HG03064 (cell line): ENCODE measurements around the gene ATXN1.

Experiments used
- ATAC-seq: cut with Tn5 transposase; IDR thresholded peaks from one replicate; pipeline ENCODE4 v1.9.1; 2021; ENCODE audit warnings: low read depth; ENCODE audit not compliant: unreplicated experiment

The ATXN1 gene

DNA sequence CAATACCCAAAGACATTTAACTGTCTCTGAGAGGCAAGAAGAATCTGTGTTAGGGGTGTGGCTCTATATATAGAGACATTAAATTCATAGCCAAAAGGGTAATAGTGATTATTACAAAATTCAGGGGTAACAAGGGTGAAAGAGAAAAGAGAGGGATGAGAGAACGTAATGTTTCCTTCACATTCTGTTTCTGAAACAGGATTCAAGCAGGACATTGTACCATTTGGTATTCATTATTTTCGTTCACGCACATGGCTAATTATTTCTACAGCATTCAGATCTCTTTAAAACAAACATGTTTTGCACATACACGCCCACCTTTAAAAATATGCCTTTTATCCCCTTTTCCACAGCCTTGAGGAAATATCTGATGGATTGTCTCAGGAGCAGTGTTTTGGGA is 400.1 kb downstream of the ATXN1 start:
- ATAC-seq, result no peak

GRCh38 chr6:16360365-16360764 is 400.9 kb downstream of the ATXN1 start:
- no peak for ATAC-seq

GRCh38 chr6:16359563-16359962 is 401.7 kb downstream of the ATXN1 start:
- ATAC-seq, result no peak

DNA sequence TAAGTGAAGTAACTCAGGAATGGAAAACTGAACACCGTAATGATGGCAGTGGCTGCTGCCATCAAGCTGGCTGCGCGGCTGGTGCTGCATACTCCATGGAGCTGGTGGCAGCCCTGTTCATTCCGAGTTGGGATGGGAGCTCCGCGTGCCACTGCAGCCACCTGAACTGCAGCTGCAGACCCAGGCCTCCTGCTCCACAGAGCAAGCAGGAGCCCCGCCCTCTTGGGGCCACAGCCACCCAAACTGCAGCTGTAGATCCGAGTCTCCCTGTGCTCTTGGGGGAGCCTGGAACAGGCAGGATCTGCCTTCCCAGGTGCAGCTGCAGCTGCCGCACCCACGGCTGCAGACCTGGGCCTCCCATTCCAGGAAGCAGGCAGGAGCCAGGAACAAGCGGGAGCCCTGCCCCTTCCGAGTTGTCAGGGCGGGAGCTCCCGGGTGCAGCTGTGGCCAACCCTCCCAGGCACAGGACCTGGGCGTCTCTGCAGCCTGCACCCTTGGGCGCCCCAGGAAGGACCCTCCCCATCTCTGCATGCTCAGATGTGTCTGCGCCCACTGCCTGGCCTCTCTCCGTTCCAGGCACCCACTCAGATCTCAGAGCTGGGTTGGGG is 402.6 kb downstream of the ATXN1 start:
- ATAC-seq, result no peak

DNA sequence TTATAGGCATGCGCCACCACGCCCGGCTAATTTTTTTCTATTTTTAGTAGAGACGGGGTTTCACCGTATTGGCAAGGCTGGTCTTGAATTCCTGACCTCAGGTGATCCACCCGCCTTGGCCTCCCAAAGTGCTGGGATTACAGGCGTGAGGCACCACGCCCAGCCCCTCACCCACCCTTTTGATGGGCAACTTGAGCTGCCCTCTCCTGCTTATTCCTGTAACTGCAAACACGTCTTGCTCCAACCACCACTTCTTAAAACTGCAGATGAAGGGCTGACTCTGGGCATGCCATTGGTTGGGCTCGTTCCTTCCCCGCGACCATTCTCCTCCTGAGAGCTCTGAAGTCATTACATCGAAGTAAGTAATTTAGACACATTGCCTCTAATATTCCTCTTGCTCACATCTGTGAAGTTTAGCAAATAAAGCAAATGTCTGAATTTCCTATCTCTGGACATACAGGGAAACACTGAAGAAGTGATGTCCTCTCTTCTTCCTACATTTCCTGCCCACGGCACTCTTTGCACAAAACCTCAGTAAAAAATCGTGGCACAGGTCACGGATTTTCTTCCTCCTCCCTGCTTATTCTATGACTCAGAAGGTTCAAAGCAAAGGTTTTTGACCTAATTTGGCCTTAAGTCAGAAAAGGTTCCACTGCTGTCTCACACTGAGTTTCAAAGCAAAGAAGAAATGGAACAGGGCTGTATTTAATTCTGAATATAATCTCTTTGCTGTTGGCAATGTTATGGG is 405.4 kb downstream of the ATXN1 start:
- ATAC-seq, result no peak

- ATAC-seq, result no peak
Observed at GRCh38 chr6:16355238-16355637, 406.0 kb downstream of the ATXN1 start.

DNA sequence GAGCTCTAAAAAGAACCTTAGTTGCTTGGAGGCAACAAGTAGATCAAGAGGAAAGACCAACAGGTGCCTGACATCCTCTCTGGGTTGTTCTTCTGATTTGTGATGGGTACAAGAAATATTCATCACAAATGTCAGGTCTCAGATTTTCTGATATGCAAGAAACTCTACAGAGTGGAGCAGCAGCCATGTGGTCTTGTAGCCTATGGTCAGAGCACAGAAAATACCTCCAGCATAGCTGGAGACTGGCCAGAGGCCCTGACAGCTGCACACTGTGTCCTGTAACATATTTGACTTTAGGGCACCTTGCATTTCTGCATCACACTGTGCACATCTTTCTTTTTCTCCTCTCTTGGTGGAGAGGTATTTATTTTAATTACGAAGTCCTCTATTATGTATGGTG is 406.6 kb downstream of the ATXN1 start:
- no peak for ATAC-seq

DNA sequence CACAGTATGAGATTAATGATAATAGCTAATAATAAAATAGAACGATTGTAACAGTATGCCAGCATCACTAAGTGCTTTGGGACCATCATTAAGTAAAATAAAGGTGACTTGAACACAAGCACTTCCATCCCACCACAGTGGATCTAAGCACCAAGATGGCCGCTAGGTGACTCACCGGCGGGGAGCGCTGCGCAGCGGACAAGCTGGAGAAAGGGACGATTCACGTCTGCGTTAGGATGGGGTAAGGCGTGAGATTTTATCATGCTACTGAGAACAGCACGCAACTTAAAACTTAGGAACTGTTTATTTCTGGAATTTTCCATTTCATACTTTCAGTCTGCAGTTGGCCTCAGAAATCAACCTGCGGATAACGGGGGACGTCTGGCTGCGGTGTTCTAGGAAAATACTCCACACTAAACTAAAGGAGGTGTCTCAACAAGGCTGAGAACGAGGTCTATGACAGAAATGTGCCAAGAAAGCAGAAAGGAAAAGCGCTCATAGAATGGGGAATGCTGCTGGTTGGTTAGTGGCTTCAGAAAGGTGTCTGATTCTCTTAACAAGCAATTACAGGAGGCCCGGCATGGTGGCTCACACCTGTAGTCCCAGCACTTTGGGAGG is 408.3 kb downstream of the ATXN1 start:
- ATAC-seq, result no peak

GRCh38 chr6:16352258-16352635 is 409.0 kb downstream of the ATXN1 start:
- ATAC-seq, result no peak

- no peak for ATAC-seq
Observed at GRCh38 chr6:16349544-16349943, 411.7 kb downstream of the ATXN1 start.

DNA sequence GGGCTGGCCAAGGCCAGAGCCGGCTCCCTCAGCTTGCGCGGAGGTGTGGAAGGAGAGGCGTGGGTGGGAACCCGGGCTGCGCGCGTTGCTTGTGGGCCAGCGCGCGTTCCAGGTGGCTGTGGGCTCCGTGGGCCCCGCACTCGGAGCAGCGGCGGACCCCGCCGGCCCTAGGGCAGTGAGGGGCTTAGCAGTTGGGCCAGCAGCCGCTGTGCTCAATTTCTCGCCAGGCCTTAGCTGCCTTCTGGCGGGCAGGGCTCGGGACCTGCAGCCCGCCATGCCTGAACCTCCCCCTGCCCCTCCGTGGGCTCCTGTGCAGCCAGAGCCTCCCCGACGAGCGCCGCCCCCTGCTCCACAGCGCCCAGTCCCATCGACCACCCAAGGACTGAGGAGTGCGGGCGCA is 414.4 kb downstream of the ATXN1 start:
- ATAC-seq, result no peak

DNA sequence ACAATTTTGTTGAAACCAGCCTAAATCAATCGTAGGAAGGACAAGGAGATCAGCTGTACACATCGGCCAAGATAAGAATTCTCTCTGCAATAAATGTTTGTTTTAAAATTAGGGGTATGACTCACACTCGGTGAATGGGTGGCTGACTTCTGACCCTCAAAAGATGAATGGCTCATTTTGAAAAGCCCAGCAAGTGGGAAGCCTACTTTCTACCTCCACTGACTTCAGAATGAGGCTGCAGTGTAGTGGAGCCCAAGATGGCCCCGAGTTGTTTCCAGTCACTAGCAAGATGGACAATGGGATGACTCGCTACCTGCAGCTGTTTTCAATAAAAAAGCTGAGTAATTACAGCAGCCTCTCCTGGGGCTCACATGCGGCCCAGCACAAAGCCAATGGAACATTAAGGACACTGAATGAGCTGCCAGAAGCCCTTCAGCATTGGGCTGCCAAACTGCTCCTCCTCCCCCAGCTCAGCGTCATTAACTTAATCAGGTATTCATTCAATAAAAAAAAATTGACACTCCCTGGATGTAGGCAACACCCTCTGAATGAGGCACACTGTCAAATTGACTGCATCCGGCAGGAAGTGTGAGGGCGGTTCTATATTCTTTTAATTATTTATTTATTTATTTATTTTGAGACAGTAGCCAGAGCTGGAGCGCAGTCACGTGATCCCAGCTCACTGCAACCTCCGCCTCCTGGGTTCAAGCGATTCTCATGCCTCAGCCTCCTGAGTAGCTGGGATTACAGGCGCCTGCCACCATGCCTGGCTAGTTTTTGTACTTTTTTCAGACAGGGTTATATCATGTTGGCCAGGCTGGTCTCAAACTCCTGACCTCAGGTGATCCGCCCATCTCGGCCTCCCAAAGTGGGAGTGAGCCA is 415.6 kb downstream of the ATXN1 start:
- ATAC-seq, result no peak

DNA sequence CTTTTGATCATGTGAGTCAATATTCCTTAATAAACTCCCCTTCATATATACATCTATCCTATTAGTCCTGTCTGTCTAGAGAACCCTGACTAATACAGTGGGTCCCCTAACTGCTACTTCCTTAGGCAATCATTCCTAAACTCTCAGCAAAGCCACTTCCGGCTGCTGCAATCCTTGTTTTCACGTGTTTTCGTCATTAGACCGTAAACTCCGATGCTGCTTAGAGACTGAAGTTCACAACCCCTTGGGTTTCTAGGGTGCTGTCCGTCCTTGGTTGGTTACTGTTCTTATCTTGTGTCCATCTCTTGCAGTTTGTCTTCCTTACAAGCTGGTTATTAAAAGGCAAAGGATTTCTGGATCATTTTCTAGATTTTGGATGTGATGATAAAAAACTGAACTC is 416.5 kb downstream of the ATXN1 start:
- ATAC-seq, result no peak

GRCh38 chr6:16343593-16343992 is 417.7 kb downstream of the ATXN1 start:
- no peak for ATAC-seq

GRCh38 chr6:16339265-16339587 is 422.0 kb downstream of the ATXN1 start:
- ATAC-seq, result no peak

- ATAC-seq, result no peak
Observed at GRCh38 chr6:16338577-16339264, 422.5 kb downstream of the ATXN1 start.

DNA sequence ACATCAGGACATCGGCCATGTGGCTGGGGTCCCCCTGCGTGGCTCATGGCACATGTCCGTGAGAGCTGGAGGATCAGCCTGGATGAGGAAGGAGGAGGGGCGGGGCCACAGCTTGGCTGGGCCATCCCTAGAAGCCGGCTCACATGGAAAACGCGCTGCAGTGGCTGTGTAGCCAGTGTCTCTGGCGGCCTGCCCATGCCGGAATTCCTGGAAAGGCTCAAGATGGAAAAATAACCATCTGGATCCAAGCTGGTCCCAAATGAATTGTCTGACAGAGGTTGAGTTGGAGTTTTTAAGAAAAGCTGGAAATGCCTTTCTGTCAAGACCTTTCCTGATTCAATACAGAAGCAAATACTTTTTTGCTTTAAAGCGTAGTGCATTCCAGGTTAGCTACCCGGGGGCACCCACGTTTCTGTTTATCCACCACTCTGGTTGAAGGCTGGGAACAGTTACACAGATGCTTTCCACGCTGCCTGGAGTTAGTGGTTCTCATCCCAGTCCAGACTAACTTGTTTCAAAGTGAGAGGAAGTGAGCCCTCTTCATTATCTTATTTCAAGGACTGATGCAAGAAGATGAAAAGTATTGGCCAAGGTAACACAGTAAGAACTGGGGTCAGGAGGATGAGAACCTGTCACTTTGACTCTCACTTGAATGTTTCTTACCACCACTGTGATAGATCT is 423.8 kb downstream of the ATXN1 start:
- no peak for ATAC-seq

DNA sequence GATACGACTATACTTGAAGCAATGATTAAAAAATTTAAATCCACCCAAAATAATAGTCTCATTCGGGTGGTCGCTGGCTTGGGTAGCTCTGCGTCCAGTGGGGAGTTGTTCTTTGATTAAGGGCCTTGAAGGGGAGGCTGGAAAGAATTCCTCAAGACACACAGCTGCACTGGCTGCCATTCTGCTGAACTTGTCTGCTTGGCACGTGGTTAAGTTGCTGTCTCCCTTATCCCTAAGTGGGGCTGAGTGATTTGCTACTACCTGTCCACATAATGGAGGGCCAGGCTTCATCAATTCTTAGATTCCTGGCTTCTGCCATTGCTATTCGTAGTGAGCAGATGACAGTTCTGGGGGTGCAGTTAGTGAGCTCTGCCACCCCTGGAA is 424.4 kb downstream of the ATXN1 start:
- ATAC-seq, result no peak

- ATAC-seq, result no peak
Observed at GRCh38 chr6:16336056-16336818, 425.0 kb downstream of the ATXN1 start.
